DMS 273 (cell line): ENCODE data around the gene GRIN2B.
A peak's percentile ranks its signal among the peaks of the same experiment; 100 is the strongest.

ENCODE experiments used
- DNase-seq: peaks from one replicate; lab custom pipeline; 2025; ENCODE audit not compliant: unreplicated experiment; lab: John Stamatoyannopoulos, UW

Gene GRIN2B

DNA sequence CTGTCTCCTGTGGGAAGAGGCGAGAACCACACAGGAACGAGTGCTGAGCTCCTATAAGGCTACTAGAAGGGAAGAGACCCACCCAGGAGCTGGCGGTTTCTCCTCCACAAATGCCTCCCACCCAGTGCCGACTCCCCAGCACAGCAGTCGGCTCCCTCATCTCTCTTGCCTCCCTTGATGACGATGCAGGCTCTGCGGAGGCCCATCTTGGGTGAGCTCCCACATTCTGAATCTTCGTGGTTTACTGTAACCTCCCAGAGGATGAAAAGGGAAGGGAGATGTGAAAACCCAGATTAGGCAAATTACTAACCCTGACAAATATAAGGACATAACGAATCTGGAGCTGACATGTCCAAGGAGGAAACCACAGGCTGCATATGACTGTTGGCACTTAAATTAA is 23.8 kb downstream of the GRIN2B start:
- no peak for DNase-seq

DNA sequence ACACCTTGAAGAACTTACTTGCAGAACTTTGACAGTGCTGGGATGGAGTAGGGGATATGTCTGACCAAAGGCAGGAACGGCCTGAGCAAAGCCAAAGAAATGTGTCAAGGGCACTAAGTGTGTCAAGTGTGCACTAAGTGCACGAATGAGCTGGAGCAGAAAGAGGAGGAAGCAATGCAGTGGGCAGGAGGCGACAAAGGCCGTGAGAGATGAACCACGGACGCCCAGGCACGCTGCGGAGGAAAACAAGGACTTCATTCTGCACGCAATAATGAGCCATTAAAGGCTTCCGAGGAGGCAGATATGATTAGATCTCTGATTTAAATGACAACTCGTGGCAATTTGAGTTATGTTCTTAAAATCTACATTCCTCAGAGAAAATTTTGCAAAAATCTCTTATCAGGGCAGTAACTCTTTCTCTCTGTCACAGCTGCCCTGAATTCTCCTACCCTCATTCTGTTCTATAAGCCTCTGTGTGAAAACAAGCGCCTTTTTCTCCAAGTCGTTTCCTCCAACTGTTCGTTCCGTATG is 25.3 kb downstream of the GRIN2B start:
- no peak for DNase-seq

DNA sequence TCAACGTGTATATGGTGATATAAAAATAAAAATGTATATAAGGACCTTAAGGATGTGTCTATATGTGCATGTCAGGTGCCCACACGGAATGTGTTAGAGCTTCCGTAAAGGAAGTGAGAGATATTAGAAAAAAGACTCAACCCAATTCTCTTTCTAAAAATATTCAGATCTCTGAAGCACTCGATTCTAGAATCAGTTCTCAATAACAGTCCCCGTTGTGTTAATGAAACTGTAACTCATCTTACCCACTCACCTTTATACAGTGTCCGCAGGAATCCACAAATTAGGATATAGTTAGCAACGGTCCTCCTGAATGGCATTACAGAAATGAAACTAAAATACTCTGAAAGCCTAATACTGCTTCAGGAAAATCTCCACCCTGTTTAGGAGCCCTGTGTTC is 29.3 kb downstream of the GRIN2B start:
- no peak for DNase-seq

DNA sequence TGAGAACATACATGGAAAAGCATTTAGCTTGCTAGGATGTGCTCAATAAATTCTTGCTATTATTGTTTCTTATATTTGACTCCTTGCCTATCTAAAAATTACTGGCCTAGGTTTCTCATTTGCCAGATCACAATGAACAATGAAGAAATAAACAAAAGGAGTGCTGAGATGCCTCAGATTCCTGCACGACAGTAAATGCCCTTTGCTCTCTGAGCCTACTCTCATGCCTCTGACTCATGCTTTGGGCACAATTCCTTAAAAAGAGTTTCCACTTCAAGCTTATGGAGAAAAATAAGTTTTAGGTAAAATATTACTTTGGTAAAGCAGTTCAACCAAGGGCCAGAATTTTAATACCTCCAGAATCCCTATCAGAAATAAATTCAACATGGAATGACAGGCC is 30.9 kb downstream of the GRIN2B start:
- DNase-seq: no peak

DNA sequence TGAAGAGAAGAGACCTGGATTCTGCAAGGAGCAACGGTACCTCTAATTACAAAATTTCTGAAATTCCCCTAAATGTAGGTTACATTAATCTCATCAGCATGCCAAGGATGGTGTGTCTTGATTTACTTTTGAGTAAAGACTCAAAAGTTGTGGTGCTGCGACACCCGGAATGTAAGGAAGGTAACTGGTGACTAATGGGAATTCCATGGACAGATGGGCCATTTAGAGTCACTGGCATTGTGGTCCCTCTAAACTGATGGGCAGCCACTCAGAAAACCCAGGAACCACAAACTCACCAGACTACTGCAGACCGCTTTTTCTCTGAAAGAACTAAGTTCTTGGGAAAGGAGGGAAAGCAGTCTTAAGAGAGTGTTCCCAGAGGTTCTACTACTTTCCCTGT is 32.8 kb downstream of the GRIN2B start:
- no peak for DNase-seq

DNA sequence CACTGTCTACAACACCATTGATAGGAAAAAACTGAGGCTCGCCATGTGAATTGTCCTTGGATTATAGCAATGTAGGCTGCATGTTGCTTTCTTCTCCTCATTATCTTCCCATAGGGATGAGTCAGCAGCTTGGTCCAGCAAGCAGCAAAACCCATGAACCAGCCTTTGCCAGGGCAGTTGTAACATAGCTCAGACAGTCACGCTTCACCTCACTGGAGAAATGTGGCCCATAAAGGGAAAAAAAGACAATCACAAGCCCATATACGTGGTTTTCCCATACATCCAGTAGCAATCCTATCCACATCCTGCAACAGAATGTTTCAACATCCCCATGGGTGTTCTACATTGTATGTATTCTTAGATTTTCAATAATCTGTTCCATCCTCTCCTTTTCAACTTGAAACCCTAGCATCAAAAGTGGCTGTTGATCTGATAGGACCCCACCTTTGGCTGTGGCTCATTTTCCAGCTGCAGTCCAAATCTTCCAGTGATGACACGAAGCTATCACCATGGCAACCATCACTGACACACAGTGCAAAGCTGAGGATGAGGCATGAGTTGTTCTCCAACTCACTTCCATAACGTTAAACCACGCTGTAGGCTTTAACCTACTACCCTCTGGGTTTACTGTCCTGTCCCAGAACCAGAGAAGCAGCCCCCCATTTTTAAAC is 34.0 kb downstream of the GRIN2B start:
- no peak for DNase-seq

DNA sequence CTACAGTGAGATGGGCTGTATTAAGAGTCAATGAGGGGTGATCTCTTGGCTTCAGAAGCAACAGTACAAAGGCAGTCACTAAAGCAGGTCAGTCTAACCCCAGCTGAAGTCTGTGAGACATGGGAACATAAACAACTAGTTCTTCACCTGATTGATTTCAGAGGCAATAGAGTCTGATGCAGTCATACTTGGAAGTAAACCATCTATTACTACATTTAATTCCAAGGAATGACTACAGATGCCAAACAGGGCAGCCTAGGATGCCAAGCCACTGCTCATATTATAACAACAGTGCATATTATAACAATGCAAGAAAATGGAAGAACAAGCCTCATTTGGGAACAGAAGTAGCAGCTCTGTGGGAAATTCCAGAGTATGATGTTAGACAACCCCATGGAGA is 35.8 kb downstream of the GRIN2B start:
- DNase-seq: no peak

DNA sequence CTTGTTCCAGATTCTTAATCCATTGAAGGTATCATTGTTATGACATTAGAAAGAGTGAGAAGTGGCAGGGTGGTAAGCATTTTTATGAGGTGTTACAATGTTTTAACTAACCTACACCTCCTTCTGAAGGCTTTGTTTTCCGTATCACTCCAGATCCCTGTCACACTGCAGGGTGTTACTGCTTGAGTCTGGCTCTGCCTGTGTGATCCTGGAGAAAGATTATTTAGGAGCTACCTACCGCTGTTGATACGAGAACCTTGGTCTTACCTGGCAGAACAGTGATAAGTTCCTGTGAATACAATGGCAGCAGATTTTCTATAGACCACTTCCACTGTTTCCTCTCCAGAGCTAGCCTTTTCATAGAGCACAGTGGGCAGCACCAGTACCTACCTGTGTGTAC is 36.2 kb downstream of the GRIN2B start:
- no peak for DNase-seq

DNA sequence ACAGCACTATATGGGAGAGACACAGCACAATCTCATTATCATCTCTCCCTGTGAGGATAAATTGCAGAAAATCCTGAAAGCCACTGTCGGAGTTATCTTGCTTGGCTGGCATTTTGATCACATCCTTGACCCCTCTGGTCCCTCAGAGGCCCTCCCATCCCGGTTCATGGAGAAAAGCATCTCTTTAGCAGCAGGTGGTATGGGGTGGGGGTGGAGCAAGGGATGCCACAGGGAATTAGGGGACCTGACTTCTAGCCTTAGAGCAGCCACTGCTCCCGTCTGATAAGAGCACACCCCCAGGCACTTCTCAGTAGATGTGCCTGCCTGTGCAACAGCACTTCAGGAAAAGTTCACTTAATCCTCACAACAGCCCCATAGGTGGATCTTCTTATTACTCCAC is 38.6 kb downstream of the GRIN2B start:
- DNase-seq: no peak

DNA sequence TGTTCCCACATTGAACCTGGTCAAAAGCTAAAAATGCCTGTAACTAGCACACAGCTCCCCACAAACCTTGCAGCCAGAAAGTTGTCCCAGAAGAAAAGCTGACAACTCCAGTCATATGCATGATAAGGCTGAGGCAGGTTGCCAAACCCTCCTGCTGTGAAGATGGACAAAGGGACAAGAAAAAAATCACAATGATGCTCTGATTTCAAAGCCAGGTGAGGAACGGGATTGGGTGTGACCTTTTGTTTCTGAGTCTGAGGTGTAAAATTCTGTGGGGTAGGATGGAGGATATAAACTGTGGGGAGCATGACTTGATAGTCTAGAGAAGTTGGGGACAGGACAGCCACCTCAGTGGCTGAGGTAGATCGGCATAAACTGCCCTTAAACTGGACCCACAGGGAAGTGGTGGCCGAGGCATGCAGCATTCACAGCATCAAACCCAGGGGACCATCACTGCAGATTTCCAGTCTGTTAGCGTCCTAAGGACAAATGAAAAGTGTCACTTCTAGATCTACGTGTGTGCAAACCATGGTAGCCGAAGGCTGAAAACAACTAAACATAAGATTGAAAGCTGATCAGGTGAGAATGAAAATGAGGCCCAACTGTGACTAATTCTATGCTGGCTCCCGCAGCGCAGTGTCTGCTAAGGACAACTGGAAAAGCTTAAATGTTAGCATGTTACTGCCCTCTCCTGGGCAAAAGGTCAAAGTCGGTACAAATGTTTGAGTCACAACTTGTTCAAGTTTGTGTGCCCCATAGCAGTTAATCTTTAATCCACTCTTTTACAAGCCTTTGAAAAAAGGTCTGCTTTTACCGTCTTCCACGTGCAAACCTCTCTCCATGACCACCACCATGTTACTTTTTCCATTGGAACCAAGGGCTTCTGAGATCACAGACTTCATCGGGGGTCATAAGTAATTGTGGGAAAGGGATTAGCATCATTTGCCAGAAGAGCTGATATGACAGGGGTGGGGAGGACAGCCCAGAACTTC is 39.8 kb downstream of the GRIN2B start:
- peak; percentile 64 for DNase-seq

DNA sequence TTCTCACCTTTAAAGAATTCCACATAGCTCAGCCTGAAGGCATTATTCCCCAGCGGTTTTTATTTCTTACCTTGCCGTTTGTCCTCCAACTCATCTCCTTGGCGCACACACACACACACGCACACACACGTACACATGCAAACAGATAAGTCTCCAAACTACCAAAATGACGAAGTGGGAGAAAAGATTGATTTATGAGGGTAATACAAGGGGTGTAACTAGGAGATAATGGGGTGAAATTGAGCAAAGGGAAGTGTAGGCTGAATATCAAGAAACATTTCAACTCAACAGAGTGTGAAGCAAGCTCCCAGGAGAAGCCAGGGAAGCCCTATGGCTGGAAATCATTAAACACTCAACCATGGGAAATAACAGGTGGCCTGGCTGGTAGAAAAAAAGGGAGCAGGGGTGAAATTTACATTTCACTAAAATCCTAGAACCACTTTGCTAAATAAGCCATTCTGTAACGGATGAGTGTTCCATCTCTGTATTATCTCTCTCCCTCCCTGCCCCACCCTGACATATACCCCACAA is 41.0 kb downstream of the GRIN2B start:
- DNase-seq: no peak

DNA sequence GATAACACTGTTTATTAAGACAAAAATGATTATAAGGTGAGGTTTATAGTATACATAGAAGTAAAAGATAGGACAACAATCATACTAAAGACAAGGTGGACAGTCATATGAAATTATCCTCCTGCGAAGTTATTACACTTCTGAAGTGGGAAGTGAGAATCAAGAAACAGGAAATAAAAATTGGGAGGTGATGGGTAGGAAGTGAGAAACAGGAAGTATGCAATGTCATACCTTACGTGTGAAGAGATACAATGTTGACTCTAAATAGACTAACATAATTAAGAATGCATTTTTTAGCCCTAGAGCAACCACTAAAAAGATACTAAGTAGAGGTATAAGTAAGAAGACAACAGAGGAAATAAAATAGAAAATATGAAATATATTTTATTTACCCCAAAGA is 43.7 kb downstream of the GRIN2B start:
- no peak for DNase-seq

DNA sequence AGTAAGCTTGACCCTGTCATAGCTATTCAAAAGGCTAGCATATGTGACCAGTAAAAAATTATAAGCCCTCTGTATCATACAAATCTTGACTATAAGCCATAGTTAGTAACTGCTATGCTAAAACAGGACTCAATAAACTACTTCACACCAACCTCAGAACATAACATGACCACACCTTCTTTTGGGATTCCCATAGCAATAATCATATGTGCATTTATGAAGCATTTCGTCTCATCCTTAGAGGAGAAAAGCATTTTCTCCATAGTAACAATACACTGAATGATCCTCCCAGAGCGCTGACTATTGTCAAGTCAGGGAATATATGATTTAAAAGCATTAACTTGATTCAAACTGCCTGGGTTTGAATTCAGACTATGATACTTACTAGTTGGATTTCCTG is 46.2 kb downstream of the GRIN2B start:
- no peak for DNase-seq
